HG02840 (cell line): ENCODE data around the gene ANGPTL8.

Experiments used
- ATAC-seq: cut with Tn5 transposase; IDR thresholded peaks from one replicate; pipeline ENCODE4 v1.9.1; 2021; ENCODE audit warnings: mild to moderate bottlenecking, moderate library complexity, moderate number of reproducible peaks; ENCODE audit not compliant: unreplicated experiment, low FRiP score

The ANGPTL8 gene

GRCh38 chr19:11257846-11258380, 18.5 kb downstream of the ANGPTL8 start:
- no peak for ATAC-seq

DNA sequence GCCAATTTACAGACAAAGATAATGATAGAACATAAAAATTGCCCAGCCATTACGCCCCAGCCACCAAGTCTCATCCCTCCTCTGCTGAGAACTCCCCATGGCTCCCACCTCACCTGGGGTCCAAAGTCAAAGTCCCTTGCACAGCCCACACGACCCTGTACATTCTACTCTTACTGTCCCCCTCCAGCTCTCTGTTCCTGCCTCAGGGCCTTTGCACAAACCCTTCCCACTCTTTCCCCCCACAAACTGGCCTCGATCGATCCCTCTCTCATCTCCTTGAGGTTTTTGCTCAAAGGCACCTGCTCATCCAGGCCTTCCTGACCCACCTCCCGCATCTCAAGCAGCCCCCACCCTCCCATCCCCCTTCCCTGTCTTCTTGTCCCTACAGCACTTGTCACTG, 21.6 kb downstream of the ANGPTL8 start:
- no peak for ATAC-seq

GRCh38 chr19:11261431-11261970, 22.1 kb downstream of the ANGPTL8 start:
- ATAC-seq = no peak

GRCh38 chr19:11261971-11262839, 22.8 kb downstream of the ANGPTL8 start, which contains the start of gene DOCK6:
Gene DOCK6, minus strand, starts transcription at chr19:11262524. Its CDS starts 84 bp downstream, at chr19:11262440.
- no peak for ATAC-seq

DNA sequence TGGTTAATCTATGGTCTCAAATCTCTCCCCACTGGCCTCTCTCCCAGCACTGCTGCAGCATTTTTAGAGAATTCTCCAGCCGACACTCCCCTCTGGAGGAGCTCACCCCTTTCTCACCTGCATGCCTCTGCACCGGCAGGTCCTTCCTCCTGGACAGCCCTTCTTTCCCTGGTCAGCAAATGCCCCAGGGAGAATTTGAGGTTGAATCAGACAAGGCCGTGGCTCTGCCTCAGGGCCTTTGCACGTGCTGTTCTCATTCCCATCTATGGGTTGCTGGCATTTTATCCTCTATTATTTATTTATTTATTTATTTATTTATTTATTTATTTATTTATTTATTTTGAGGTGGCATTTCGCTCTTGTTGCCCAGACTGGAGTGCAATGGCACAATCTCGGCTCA, 24.3 kb downstream of the ANGPTL8 start:
- ATAC-seq = no peak

- no peak for ATAC-seq
These were observed 25.2 kb downstream of the ANGPTL8 start for GRCh38 chr19:11264452-11265176.

- ATAC-seq = no peak
These were observed 25.9 kb downstream of the ANGPTL8 start for GRCh38 chr19:11265177-11265784.

DNA sequence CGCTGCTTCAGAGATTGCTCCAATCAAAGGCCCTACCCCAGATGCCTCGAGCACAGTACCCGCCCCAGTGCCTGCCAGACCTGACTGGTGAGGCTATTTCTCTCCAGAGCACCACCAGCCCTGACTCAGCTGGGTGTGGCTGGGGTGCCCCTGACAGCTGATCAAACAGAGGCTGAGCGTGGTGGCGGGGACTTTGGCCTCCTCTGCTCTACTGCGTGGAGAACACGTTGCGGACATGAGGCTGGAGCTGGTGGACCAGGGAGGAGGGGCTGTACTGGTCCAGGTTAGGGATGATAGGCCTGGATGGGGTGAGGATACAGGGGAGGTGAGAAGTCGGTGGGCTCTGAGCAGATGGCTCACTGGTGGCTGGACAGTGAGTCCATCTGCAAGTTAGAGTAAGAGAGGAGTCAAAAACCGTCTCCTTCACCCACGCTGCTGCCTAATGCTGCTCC, 26.4 kb downstream of the ANGPTL8 start:
- ATAC-seq = no peak

GRCh38 chr19:11267316-11268085, 28.1 kb downstream of the ANGPTL8 start:
- ATAC-seq = no peak

DNA sequence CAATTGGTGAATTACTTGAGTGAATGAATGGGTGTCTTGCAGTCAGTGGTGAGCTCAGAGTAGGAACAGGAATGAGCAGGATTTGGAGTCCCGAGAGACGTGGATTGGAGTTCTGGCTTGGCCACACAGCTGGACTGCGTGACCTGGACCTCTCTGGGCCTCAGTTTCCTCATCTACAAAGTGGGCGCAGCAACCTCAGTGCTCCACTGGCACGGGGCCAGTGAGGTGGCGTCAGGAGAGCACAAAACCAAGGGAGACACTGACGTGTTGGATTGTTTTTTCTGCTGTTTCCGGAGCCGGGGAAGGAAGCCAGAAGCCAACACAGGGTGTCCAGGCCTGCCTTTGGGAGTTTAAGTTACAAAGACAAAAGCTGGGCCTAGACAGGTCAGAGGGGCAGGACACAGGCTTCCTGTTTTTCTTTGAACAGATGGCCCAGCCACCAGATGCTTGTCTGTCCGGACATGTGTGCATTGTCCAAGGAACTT, 29.4 kb downstream of the ANGPTL8 start:
- no peak for ATAC-seq

GRCh38 chr19:11269408-11269807, 30.0 kb downstream of the ANGPTL8 start:
- ATAC-seq = no peak

DNA sequence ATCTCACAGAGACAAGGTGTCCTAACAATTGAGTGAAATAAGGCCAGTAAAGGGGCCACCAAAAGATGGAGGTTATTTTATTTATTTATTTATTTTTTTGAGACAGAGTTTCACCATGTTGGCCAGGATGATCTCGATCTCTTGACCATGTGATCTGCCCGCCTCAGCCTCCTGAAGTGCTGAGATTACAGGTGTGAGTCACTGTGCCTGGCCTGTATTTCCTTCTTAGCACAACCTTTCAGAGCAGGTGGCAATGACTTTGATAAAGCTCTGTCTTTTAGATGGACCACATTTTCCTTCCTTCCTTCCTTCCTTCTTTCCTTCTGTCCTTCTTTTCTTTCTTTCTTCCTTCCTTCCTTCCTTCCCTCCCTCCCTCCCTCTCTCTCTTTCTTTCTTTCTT, 33.9 kb downstream of the ANGPTL8 start:
- ATAC-seq = no peak

GRCh38 chr19:11273989-11274388, 34.6 kb downstream of the ANGPTL8 start:
- ATAC-seq = no peak

- ATAC-seq = no peak
These were observed 35.2 kb downstream of the ANGPTL8 start for GRCh38 chr19:11274533-11275086.

DNA sequence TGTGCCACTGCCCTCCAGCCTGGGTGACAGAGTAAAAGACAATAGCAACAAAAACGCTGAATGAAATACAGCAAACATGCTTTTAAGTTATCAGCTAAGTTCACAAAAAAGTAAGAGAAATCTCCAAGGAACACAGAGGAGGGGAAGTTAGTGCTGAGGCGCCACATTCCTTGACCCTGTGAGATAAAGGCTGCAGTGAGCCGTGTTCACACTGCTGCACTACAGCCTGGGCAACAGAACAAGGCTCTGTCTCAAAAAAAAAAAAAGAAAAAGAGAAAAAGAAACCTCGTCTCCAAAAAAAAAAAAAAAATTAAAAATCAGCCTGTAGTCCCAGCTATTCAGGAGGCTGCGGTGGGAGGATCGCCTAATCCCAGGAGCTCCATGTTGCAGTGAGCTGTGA, 39.3 kb downstream of the ANGPTL8 start:
- no peak for ATAC-seq

GRCh38 chr19:11279505-11280236, 40.3 kb downstream of the ANGPTL8 start:
- no peak for ATAC-seq

GRCh38 chr19:11281356-11282049, 42.1 kb downstream of the ANGPTL8 start:
- no peak for ATAC-seq

DNA sequence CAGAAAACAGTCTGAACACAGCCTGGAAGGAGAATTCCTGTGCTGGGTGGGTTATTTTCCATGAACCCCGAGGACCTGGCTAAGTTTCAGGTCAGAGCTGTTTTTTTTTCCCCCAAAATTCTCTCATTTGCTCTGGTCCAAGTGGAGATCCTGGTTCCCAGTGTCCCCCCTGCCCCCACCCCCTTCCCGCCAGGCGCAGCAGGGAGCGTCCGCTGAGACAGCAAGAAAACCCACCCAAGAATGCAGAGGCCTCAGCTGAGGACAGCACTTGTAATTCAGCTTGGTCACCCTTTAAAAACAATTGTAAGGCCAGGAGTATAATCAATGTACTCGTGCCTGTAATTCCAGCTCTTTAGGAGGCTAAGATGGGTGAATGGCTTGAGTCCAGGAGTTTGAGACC, 45.1 kb downstream of the ANGPTL8 start:
- ATAC-seq = no peak
